ENCODE measurements around the gene CCDC182.

CCDC182 gene

GRCh38 chr17:57782647-57783337 lies 37.7 kb upstream of the CCDC182 start:
- ChIA-PET CTCF (interaction anchor here (0.9 to 4.1 kb wide), 27 partner anchors 9 to 662 kb away, joined by 3 to 24 read pairs (median 7); partner anchors contain the start of gene CCDC182), POLR2A (no interaction called here)
- no peak overlapping the region for H3K4me3 ChIP-seq (ENCODE audit: low read depth, low read length)
- TF ChIP-seq CTCF (IDR thresholded peaks at IDR 0.05; ENCODE audit: insufficient read depth, low read length, missing control alignments) = no peak
- no peak for DNase-seq (ENCODE audit: low read depth, low spot score)

- TF ChIP-seq CTCF (IDR thresholded peaks at IDR 0.05; ENCODE audit: insufficient read depth, low read length, missing control alignments) = no peak
- DNase-seq (ENCODE audit: low read depth, low spot score) = no peak
- ChIA-PET POLR2A (no interaction called here), CTCF (interaction anchor here (1.5 to 4.1 kb wide), 7 partner anchors 11 to 539 kb away, joined by 4 to 24 read pairs (median 11); partner anchors contain the start of gene CCDC182)
- H3K4me3 ChIP-seq (ENCODE audit: low read depth, low read length) = no peak overlapping the region
These were observed 37.0 kb upstream of the CCDC182 start for GRCh38 chr17:57782062-57782490.

GRCh38 chr17:57781386-57782061 lies 36.4 kb upstream of the CCDC182 start:
- no peak for DNase-seq (ENCODE audit: low read depth, low spot score)
- H3K4me3 ChIP-seq (ENCODE audit: low read depth, low read length) = no peak overlapping the region
- ChIA-PET CTCF (interaction anchor here (2.2 to 4.1 kb wide), 5 partner anchors 11 to 538 kb away, joined by 6 to 24 read pairs (median 12); partner anchors contain the start of gene CCDC182), POLR2A (no interaction called here)
- no peak for TF ChIP-seq CTCF (IDR thresholded peaks at IDR 0.05; ENCODE audit: insufficient read depth, low read length, missing control alignments)

- POLR2A ChIA-PET = no interaction called here
- TF ChIP-seq CTCF (IDR thresholded peaks at IDR 0.05; ENCODE audit: insufficient read depth, low read length, missing control alignments) = no peak
- DNase-seq (ENCODE audit: low read depth, low spot score) = no peak
- CTCF ChIA-PET = interaction anchor here (1.1 to 3.3 kb wide), 3 partner anchors 12 to 536 kb away, joined by 3 to 12 read pairs (median 6); no protein-coding TSS in a partner anchor
- no peak overlapping the region for H3K4me3 ChIP-seq (ENCODE audit: low read depth, low read length)
These were observed 34.6 kb upstream of the CCDC182 start for GRCh38 chr17:57779706-57780105.

- TF ChIP-seq CTCF (IDR thresholded peaks at IDR 0.05; ENCODE audit: insufficient read depth, low read length, missing control alignments) = no peak
- CTCF ChIA-PET = no interaction called here
- POLR2A ChIA-PET = no interaction called here
- no peak for DNase-seq (ENCODE audit: low read depth, low spot score)
- H3K4me3 ChIP-seq (ENCODE audit: low read depth, low read length) = no peak overlapping the region
These were observed 33.2 kb upstream of the CCDC182 start for GRCh38 chr17:57778306-57778705.

GRCh38 chr17:57776366-57776765 lies 31.3 kb upstream of the CCDC182 start:
- H3K4me3 ChIP-seq (ENCODE audit: low read depth, low read length) = no peak overlapping the region
- CTCF ChIA-PET = no interaction called here
- POLR2A ChIA-PET = no interaction called here
- no peak for TF ChIP-seq CTCF (IDR thresholded peaks at IDR 0.05; ENCODE audit: insufficient read depth, low read length, missing control alignments)
- no peak for DNase-seq (ENCODE audit: low read depth, low spot score)

Data from AG04449 (cell line).